Fibroblast of pulmonary artery (primary cell): ENCODE results near the gene ASTN2.

Experiments used
- DNase-seq: peaks from one replicate; pipeline ENCODE4 v3.0.0-alpha.2; 2010; ENCODE audit warnings: low read depth
- H3K4me3 ChIP-seq: replicated peaks from 2 replicates; pipeline ENCODE4 v1.5.1; 2011; ENCODE audit warnings: low read depth, mild to moderate bottlenecking, control low read depth, low read length, moderate library complexity
- TF ChIP-seq, protein P1 (sequence below): IDR thresholded peaks from 2 replicates; pipeline ENCODE4 v1.5.1; 2011; ENCODE audit warnings: mild to moderate bottlenecking, control low read depth, low read length, inconsistent platforms; ENCODE audit errors: missing control alignments

ASTN2 gene

DNA sequence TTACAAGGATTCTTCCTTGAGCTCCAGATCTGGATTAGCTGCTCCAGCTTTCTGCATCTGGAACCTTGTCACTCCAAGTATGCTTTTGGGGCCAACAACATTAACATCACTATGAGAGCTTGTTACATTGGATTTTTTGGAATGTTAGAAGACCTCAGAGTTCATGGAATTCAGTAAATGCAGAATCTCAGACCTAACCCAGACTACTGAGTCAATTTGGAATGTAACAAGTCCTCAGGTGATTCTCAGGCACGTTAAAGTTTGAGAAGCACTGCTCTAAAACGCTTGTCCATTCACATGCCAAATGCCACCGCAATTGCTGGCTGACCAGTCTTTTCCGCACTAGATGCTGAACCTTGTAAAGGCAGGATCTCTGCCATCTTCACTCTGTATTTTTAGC lies 979.2 kb downstream of the ASTN2 start:
- TF ChIP-seq, protein P1, sequence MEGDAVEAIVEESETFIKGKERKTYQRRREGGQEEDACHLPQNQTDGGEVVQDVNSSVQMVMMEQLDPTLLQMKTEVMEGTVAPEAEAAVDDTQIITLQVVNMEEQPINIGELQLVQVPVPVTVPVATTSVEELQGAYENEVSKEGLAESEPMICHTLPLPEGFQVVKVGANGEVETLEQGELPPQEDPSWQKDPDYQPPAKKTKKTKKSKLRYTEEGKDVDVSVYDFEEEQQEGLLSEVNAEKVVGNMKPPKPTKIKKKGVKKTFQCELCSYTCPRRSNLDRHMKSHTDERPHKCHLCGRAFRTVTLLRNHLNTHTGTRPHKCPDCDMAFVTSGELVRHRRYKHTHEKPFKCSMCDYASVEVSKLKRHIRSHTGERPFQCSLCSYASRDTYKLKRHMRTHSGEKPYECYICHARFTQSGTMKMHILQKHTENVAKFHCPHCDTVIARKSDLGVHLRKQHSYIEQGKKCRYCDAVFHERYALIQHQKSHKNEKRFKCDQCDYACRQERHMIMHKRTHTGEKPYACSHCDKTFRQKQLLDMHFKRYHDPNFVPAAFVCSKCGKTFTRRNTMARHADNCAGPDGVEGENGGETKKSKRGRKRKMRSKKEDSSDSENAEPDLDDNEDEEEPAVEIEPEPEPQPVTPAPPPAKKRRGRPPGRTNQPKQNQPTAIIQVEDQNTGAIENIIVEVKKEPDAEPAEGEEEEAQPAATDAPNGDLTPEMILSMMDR, result no peak
- no peak for DNase-seq
- no peak overlapping the region for H3K4me3 ChIP-seq

DNA sequence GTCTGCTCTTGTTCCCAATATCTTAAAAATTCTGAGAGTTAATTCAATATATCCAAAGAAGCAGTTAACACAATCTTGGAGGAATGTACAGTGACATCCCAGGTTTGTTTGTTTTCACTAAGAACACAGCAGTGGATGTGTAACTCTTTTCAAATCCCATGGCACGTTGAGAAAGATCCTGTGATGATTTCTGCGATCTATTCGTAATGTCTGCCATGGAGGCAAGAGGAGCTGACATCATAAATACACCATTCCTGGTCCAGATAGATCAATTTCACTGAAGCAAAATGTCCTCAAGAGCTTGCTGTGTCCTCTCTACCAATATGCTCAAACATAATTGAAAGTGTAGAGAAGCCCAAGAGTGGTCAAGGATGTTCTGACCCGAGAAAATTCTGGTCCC lies 980.5 kb downstream of the ASTN2 start:
- H3K4me3 ChIP-seq, result no peak overlapping the region
- TF ChIP-seq, protein P1, result no peak

GRCh38 chr9:116432051-116432450 lies 982.8 kb downstream of the ASTN2 start:
- TF ChIP-seq, protein P1, result no peak
- no peak for DNase-seq

More for the DNA sequence above, 980.5 kb downstream of the ASTN2 start:
- DNase-seq, result no peak

GRCh38 chr9:116430849-116431248 lies 984.0 kb downstream of the ASTN2 start:
- no peak overlapping the region for H3K4me3 ChIP-seq
- TF ChIP-seq, protein P1, result no peak
- no peak for DNase-seq

More at GRCh38 chr9:116432051-116432450, 982.8 kb downstream of the ASTN2 start:
- no peak overlapping the region for H3K4me3 ChIP-seq

DNA sequence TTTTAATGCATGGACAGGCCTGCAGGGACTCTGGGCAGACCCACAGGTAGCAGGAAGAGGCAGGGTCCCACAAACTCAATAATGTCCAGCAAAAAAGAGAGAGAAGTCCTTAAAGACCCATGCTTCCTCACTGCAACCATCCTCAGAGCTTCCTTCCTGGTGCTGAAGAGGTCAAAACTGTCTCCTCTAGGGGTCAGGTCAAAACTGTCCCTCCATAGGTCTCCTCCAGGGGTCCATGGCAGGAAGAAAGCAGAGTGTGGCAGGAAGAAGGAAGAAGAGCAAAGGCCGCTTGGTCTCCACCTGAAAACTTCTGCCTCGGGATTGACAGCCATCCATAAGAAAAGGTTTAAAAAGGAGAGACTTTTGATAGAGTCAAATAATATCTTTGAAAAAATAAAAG lies 989.6 kb downstream of the ASTN2 start:
- no peak for DNase-seq
- no peak overlapping the region for H3K4me3 ChIP-seq
- TF ChIP-seq, protein P1, result no peak

GRCh38 chr9:116423149-116423548 lies 991.7 kb downstream of the ASTN2 start:
- no peak for DNase-seq
- TF ChIP-seq, protein P1, result no peak
- H3K4me3 ChIP-seq, result no peak overlapping the region
